Measurements from ENCODE around the gene SUSD3.

SUSD3 gene

GRCh38 chr9:93123561-93124283, 65.2 kb downstream of the SUSD3 start:
- Histone ChIP-seq H3K27me3 (no peaks in the 10 kb centered on the region), H3K9me3 (replicated peaks in 1 of 11) (no peaks in the 10 kb centered on the region), H3K4me2 (peak overlapping the region in 2 of 11 experiments; percentile 97 to 99; a peak in 4 of 22 replicates), H3K4me1 (peaks cover 63 to 100% (median 68%) of the 10 kb centered on the region in 10 experiments), H4K20me1 (peaks cover 0 to 54% (median 33%) of the 10 kb centered on the region in 11 experiments; a peak in 14 of 22 replicates), H3K36me3 (peaks cover 46 to 72% (median 56%) of the 10 kb centered on the region in 11 experiments), H3K27ac (peak overlapping the region in 4 of 11 experiments; percentile 11 to 85 (median 30); a peak in 5 of 22 replicates), H3K9ac (peak overlapping the region in 3 of 11 experiments; percentile 12 to 73 (median 42); a peak in 4 of 22 replicates), H3K4me3 (no peak overlapping the region)
- TF ChIP-seq Cebpa-rat (IDR thresholded peaks at IDR 0.05) = no peak

GRCh38 chr9:93124793-93125192, 66.3 kb downstream of the SUSD3 start:
- peaks cover 0 to 65% (median 41%) of the 10 kb centered on the region in 11 experiments; a peak in 15 of 22 replicates for H4K20me1 ChIP-seq
- no peak for TF ChIP-seq Cebpa-rat (IDR thresholded peaks at IDR 0.05)
- no peak overlapping the region for H3K4me3 ChIP-seq
- peak overlapping the region in 2 of 11 experiments; percentile 18 to 97; a peak in 2 of 22 replicates for H3K9ac ChIP-seq
- peak overlapping the region in 3 of 11 experiments; percentile 95 to 99 (median 99); a peak in 3 of 22 replicates for H3K4me2 ChIP-seq
- H3K27ac ChIP-seq = peak overlapping the region in 5 of 11 experiments; percentile 4 to 94 (median 75); a peak in 6 of 22 replicates
- no peaks in the 10 kb centered on the region for H3K9me3 ChIP-seq (replicated peaks in 1 of 11)
- H3K27me3 ChIP-seq = no peaks in the 10 kb centered on the region
- peaks cover 46 to 83% (median 58%) of the 10 kb centered on the region in 11 experiments for H3K36me3 ChIP-seq
- H3K4me1 ChIP-seq = peaks cover 63 to 100% (median 68%) of the 10 kb centered on the region in 10 experiments

- no peaks in the 10 kb centered on the region for H3K27me3 ChIP-seq
- peak overlapping the region in 6 of 11 experiments; percentile 2 to 97 (median 30); a peak in 6 of 22 replicates for H3K9ac ChIP-seq
- H3K4me2 ChIP-seq = peak overlapping the region in 9 of 11 experiments; percentile 88 to 99 (median 98); a peak in 16 of 22 replicates
- TF ChIP-seq Cebpa-rat (IDR thresholded peaks at IDR 0.05) = no peak
- no peaks in the 10 kb centered on the region for H3K9me3 ChIP-seq (replicated peaks in 1 of 11)
- peaks cover 0 to 71% (median 47%) of the 10 kb centered on the region in 11 experiments; a peak in 15 of 22 replicates for H4K20me1 ChIP-seq
- H3K36me3 ChIP-seq = peaks cover 46 to 89% (median 63%) of the 10 kb centered on the region in 11 experiments
- H3K4me1 ChIP-seq = peaks cover 63 to 100% (median 68%) of the 10 kb centered on the region in 10 experiments
- H3K27ac ChIP-seq = peak overlapping the region in 9 of 11 experiments; percentile 22 to 94 (median 72); a peak in 14 of 22 replicates
- no peak overlapping the region for H3K4me3 ChIP-seq
Observed at GRCh38 chr9:93125331-93125894, 66.9 kb downstream of the SUSD3 start.

GRCh38 chr9:93126151-93126781, 67.8 kb downstream of the SUSD3 start:
- no peak for TF ChIP-seq Cebpa-rat (IDR thresholded peaks at IDR 0.05)

GRCh38 chr9:93126825-93127368, 68.4 kb downstream of the SUSD3 start:
- H3K4me2 ChIP-seq = peak overlapping the region; percentile 82 to 100 (median 98)
- no peaks in the 10 kb centered on the region for H3K27me3 ChIP-seq
- peak overlapping the region; percentile 54 to 97 (median 66); a peak in 21 of 22 replicates for H3K9ac ChIP-seq
- peaks cover 36 to 93% (median 54%) of the 10 kb centered on the region in 11 experiments for H3K36me3 ChIP-seq
- H4K20me1 ChIP-seq = peaks cover 0 to 85% (median 62%) of the 10 kb centered on the region in 11 experiments; a peak in 15 of 22 replicates
- H3K9me3 ChIP-seq (replicated peaks in 1 of 11) = no peaks in the 10 kb centered on the region
- no peak for TF ChIP-seq Cebpa-rat (IDR thresholded peaks at IDR 0.05)
- peak overlapping the region in 6 of 10 experiments; percentile 6 to 50 (median 27); a peak in 9 of 20 replicates for H3K4me3 ChIP-seq
- peaks cover 64 to 100% (median 68%) of the 10 kb centered on the region in 10 experiments for H3K4me1 ChIP-seq
- H3K27ac ChIP-seq = peak overlapping the region; percentile 43 to 94 (median 71); a peak in 21 of 22 replicates

More at GRCh38 chr9:93126151-93126781, 67.8 kb downstream of the SUSD3 start:
- H3K4me1 ChIP-seq = peaks cover 63 to 100% (median 68%) of the 10 kb centered on the region in 10 experiments
- H3K4me2 ChIP-seq = peak overlapping the region; percentile 82 to 100 (median 98)
- peak overlapping the region in 2 of 10 experiments; percentile 27 to 50; a peak in 3 of 20 replicates for H3K4me3 ChIP-seq
- H3K9ac ChIP-seq = peak overlapping the region; percentile 54 to 97 (median 66); a peak in 19 of 22 replicates
- peaks cover 43 to 93% (median 60%) of the 10 kb centered on the region in 11 experiments for H3K36me3 ChIP-seq
- H3K27me3 ChIP-seq = no peaks in the 10 kb centered on the region
- peak overlapping the region; percentile 43 to 94 (median 71); a peak in 18 of 22 replicates for H3K27ac ChIP-seq
- no peaks in the 10 kb centered on the region for H3K9me3 ChIP-seq (replicated peaks in 1 of 11)
- H4K20me1 ChIP-seq = peaks cover 0 to 80% (median 56%) of the 10 kb centered on the region in 11 experiments; a peak in 15 of 22 replicates

GRCh38 chr9:93127395-93127911, 69.0 kb downstream of the SUSD3 start:
- Histone ChIP-seq H3K4me2 (peak overlapping the region; percentile 82 to 100 (median 98)), H4K20me1 (peaks cover 0 to 85% (median 64%) of the 10 kb centered on the region in 11 experiments; a peak in 15 of 22 replicates), H3K9me3 (replicated peaks in 1 of 11) (no peaks in the 10 kb centered on the region), H3K36me3 (peaks cover 34 to 93% (median 48%) of the 10 kb centered on the region in 11 experiments), H3K4me3 (peak overlapping the region in 5 of 10 experiments; percentile 6 to 50 (median 27); a peak in 7 of 20 replicates), H3K27ac (peak overlapping the region; percentile 52 to 94 (median 71)), H3K4me1 (peaks cover 69 to 100% (median 73%) of the 10 kb centered on the region in 10 experiments), H3K9ac (peak overlapping the region; percentile 54 to 97 (median 66)), H3K27me3 (no peaks in the 10 kb centered on the region)
- no peak for TF ChIP-seq Cebpa-rat (IDR thresholded peaks at IDR 0.05)

- Histone ChIP-seq H3K4me2 (peak overlapping the region; percentile 82 to 100 (median 98)), H3K9ac (peak overlapping the region; percentile 54 to 97 (median 66))
- no peak for TF ChIP-seq Cebpa-rat (IDR thresholded peaks at IDR 0.05)
Observed at GRCh38 chr9:93128011-93128714, 69.7 kb downstream of the SUSD3 start.

More at GRCh38 chr9:93128011-93128714, 69.7 kb downstream of the SUSD3 start:
- H3K27ac ChIP-seq = peak overlapping the region; percentile 52 to 94 (median 71); a peak in 21 of 22 replicates
- peaks cover 76 to 100% (median 80%) of the 10 kb centered on the region in 10 experiments for H3K4me1 ChIP-seq
- H3K9me3 ChIP-seq (replicated peaks in 1 of 11) = no peaks in the 10 kb centered on the region
- H3K27me3 ChIP-seq = no peaks in the 10 kb centered on the region
- peaks cover 0 to 90% (median 70%) of the 10 kb centered on the region in 11 experiments; a peak in 15 of 22 replicates for H4K20me1 ChIP-seq
- peak overlapping the region in 4 of 10 experiments; percentile 6 to 32 (median 16); a peak in 5 of 20 replicates for H3K4me3 ChIP-seq
- peaks cover 26 to 89% (median 41%) of the 10 kb centered on the region in 11 experiments for H3K36me3 ChIP-seq

Data from BLaER1 treated with 17β-estradiol and CSF1 and Interleukin-3, amounts not matched to agents 10 nM and 100 nM (cell line).